ENCODE results near the gene SGMS1.

DNA sequence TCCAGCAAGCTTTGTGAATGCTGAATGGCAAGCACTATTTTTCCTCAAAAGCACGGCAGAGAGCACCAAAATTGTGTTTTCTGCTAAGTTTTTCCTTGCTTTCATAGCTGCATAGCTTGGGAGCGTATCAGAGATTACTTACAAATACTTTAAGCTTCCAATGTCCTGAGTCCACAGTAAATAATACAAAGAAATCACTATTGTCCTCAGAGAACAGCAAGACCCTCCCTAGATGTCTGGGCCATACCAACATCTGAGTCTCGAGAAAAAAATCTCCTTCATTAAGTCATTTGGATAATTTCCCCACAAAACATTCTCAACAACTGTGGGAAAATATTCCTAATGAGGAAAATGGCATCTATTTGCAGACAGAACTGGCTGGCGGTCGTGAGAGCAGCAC is 41.7 kb downstream of the SGMS1 start:
- TF ChIP-seq, protein P1, sequence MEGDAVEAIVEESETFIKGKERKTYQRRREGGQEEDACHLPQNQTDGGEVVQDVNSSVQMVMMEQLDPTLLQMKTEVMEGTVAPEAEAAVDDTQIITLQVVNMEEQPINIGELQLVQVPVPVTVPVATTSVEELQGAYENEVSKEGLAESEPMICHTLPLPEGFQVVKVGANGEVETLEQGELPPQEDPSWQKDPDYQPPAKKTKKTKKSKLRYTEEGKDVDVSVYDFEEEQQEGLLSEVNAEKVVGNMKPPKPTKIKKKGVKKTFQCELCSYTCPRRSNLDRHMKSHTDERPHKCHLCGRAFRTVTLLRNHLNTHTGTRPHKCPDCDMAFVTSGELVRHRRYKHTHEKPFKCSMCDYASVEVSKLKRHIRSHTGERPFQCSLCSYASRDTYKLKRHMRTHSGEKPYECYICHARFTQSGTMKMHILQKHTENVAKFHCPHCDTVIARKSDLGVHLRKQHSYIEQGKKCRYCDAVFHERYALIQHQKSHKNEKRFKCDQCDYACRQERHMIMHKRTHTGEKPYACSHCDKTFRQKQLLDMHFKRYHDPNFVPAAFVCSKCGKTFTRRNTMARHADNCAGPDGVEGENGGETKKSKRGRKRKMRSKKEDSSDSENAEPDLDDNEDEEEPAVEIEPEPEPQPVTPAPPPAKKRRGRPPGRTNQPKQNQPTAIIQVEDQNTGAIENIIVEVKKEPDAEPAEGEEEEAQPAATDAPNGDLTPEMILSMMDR (IDR thresholded peaks at IDR 0.05): no peak
- TF ChIP-seq POLR2A (IDR thresholded peaks at IDR 0.05): no peak
